DMS153 (cell line): ENCODE measurements around the gene NR0B1.

Experiments
- DNase-seq: peaks from one replicate; lab custom pipeline; 2025; lab: John Stamatoyannopoulos, UW

NR0B1 gene

DNA sequence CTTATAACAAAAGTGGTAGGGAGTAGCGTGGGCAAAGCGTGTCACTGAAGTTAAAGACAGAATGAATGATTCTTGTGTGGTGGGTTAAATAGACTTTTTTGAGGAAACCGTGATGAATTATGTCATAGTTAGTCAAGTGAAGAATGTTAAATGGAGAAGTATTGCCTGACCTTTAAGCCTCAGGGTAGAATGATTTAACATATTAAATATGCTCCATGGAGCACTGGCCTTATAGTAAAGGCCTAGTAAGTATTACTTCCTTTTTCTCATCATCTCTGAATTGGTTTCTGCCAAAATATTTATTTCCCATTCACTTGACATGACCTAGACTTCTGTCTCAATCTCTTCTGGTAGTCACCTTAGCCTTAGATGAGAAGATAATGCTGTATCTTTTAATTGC, 38.6 kb downstream of the NR0B1 start:
- DNase-seq = no peak

DNA sequence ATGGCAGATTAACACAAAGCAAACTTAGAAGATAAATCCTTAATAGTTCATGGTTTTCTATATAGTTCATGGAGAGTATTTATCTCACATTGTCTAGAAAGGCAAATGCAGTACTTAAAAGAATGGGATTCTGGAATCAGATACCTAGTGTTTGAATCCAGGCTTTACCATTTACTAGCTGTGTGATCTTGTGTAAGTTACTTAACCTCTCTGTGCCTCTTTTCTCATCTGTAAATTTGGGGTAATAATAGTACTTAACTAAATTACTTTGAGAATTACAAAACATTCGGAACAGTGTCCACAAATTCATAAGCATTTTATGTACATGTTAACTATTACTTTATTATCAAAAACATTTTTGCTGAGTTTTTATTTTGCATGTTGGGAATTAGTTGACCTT, 46.4 kb downstream of the NR0B1 start:
- DNase-seq = no peak

DNA sequence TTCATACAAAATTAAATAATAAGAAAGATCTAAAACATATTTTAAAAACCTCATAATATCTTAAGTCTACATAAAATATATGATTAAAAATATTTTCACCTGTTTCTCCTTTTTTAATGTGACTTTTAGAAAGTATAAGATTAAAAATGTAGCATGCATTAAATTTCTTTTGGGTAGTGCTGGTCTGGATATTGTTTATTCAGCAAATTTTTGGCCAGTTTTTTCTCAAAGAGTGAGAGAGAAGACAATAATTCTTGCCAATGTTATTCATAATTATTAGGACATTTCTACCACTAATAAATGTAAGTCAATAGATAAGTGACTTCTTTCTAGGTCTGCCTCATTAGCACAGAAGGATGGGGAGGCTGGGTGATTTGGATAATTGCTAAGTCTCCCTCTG, 48.2 kb downstream of the NR0B1 start:
- no peak for DNase-seq

DNA sequence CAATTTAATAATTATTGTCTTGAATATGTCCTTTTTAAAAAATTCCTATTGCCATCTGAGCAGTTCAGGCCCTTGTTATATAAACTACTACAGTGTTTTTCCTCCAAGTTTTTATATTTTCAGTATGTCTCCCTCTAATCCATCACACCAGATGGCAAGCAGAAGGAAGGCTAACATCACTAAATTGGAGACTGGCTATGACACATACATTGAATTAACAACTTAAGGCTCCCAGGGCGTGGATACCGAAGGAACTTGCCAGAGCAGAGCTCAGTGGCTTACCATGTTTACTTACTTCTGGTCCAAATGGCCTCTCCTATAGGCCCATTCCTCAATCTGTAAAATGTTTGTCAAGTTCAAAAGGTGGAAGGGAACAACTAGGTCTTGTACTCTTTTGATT, 49.3 kb downstream of the NR0B1 start:
- DNase-seq = no peak
